OCI-LY7 (cell line): Measurements from ENCODE around the gene TAGLN3.

Source experiments
- EZH2phosphoT487 ChIP-seq: fragments of 200-600 bp; sonication (generic); IDR thresholded peaks from 2 replicates; pipeline ENCODE4 v1.6.1; 2018; ENCODE audit warnings: low read depth, borderline replicate concordance, mild to moderate bottlenecking, mixed run types, antibody characterized with exemption, low read length, moderate library complexity, mixed read lengths
- TF ChIP-seq, protein P1 (sequence below): fragments of 200-600 bp; sonication (generic); conservative IDR thresholded peaks from 2 replicates; pipeline ENCODE4 v1.5.1; 2014; ENCODE audit warnings: mild to moderate bottlenecking, antibody characterized with exemption, low read length, moderate library complexity, mixed read lengths

- TF ChIP-seq, protein P1, sequence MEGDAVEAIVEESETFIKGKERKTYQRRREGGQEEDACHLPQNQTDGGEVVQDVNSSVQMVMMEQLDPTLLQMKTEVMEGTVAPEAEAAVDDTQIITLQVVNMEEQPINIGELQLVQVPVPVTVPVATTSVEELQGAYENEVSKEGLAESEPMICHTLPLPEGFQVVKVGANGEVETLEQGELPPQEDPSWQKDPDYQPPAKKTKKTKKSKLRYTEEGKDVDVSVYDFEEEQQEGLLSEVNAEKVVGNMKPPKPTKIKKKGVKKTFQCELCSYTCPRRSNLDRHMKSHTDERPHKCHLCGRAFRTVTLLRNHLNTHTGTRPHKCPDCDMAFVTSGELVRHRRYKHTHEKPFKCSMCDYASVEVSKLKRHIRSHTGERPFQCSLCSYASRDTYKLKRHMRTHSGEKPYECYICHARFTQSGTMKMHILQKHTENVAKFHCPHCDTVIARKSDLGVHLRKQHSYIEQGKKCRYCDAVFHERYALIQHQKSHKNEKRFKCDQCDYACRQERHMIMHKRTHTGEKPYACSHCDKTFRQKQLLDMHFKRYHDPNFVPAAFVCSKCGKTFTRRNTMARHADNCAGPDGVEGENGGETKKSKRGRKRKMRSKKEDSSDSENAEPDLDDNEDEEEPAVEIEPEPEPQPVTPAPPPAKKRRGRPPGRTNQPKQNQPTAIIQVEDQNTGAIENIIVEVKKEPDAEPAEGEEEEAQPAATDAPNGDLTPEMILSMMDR: peak; percentile 47
- TF ChIP-seq EZH2phosphoT487: no peak
Measured at GRCh38 chr3:112013784-112014143, 15.0 kb downstream of the TAGLN3 start.
